ENCODE results near the gene STAU1.

- TF ChIP-seq ELK1 (IDR thresholded peaks at IDR 0.05; ENCODE audit: low read depth, low read length) (no peak), USF2 (IDR thresholded peaks at IDR 0.05; ENCODE audit: borderline replicate concordance, low read depth, low read length) (no peak), IKZF1 (conservative IDR thresholded peaks at IDR 0.05) (no peak), POLR2A (IDR thresholded peaks at IDR 0.05; ENCODE audit: low read depth, low read length) (no peak), KAT2A (conservative IDR thresholded peaks at IDR 0.05; ENCODE audit: control insufficient read depth, low read depth, low read length) (no peak), BCL3 (IDR thresholded peaks at IDR 0.05; ENCODE audit: borderline replicate concordance, insufficient read depth, low read depth, low read length, poor library complexity, severe bottlenecking) (no peak), CTCF (IDR thresholded peaks at IDR 0.05 in 2 of 3, conservative IDR thresholded peaks at IDR 0.05 in 1 of 3; ENCODE audit: control insufficient read depth in 2 of 3, extremely low read depth in 1 of 3, insufficient read depth in 1 of 3, low read depth in 3 of 3, low read length in 3 of 3) (no peak), TAF1 (IDR thresholded peaks at IDR 0.05; ENCODE audit: borderline replicate concordance, low read depth, low read length) (no peak), JUND (IDR thresholded peaks at IDR 0.05; ENCODE audit: low read depth, low read length) (no peak), CBFB (IDR thresholded peaks at IDR 0.05; ENCODE audit: low read depth) (no peak), RAD21 (IDR thresholded peaks at IDR 0.05; ENCODE audit: insufficient read depth, low read depth, low read length) (no peak), EZH2 (IDR thresholded peaks at IDR 0.05; ENCODE audit: borderline replicate concordance, control insufficient read depth, low read depth, low read length) (no peak), RAD51 (IDR thresholded peaks at IDR 0.05) (no peak)
Observed at GRCh38 chr20:49181265-49181877, 6.8 kb downstream of the STAU1 start.
